ENCODE measurements around the gene ZDHHC22. TPM values are rescaled to one million over a fixed set of nuclear protein-coding genes. Genes with fewer than 3 reads are reported as not detected.
A peak's percentile ranks its signal among the peaks of the same experiment; 100 is the strongest.

The ZDHHC22 gene
- total RNA-seq, 2 experiments from 2014 or later = not detected

DNA sequence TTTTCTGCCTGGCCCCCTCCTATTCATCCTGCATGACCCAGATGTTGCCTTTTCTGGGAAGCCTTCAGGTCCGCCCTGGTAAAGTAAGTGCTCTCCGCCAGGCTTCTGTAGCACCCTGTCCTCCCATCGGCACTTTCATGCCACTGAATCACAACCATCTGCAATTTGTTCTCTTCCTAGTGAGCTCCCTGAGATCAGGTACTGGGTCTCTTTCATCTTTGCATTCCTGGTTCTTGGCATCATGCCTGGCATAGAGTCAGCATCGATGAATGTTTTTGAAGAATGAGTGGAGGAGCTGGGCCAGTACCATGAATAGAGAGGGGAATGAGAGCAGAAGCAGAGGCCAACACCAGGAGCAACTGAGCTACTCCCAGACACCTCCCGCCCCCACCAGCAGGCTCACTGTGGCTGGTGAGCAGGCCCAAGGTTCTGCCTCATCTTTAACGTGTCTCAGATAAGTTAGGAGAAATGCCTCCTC lies 13.1 kb downstream of the ZDHHC22 start:
- no peak for TF ChIP-seq CTCF (IDR thresholded peaks at IDR 0.05)
- intact Hi-C loops (cut with DNase I, micrococcal nuclease) = loop anchor here in 1 of 2 experiments (5.0 kb wide), 1 partner anchor 36 kb away; no protein-coding TSS in a partner anchor
- no peaks in the 10 kb centered on the region for H3K36me3 ChIP-seq (ENCODE audit: insufficient read depth, low read length)
- no peak for DNase-seq
- H3K27ac Mint-ChIP-seq = no peak overlapping the region
- peaks cover 26 to 36% of the 10 kb centered on the region in 2 experiments for H3K27me3 ChIP-seq (ENCODE audit: control insufficient read depth in 1 of 2, insufficient read depth in 2 of 2, low read length in 2 of 2)
- no peak overlapping the region for H3K4me3 ChIP-seq (ENCODE audit: low read length)
- H3K27ac ChIP-seq (ENCODE audit: low read depth in 1 of 2, low read length in 2 of 2) = no peak overlapping the region
- H3K4me1 ChIP-seq (ENCODE audit: insufficient read depth, low read length) = peaks cover 24% of the 10 kb centered on the region
- no peak for ATAC-seq (ENCODE audit: poor library complexity)
- peaks cover 22% of the 10 kb centered on the region for H3K4me1 Mint-ChIP-seq (ENCODE audit: low read depth)
- peaks cover 73% of the 10 kb centered on the region for H3K27me3 Mint-ChIP-seq
- POLR2A ChIA-PET = no interaction called here
- no peaks in the 10 kb centered on the region for H3K36me3 Mint-ChIP-seq (ENCODE audit: low read depth)
- H3K9me3 Mint-ChIP-seq = no peaks in the 10 kb centered on the region
- H3K4me3 Mint-ChIP-seq = no peak overlapping the region
- peaks cover 0 to 14% of the 10 kb centered on the region in 2 experiments for H3K9me3 ChIP-seq (ENCODE audit: control insufficient read depth in 1 of 2, insufficient read depth in 1 of 2, low read length in 2 of 2)
- CTCF ChIA-PET = no interaction called here

DNA sequence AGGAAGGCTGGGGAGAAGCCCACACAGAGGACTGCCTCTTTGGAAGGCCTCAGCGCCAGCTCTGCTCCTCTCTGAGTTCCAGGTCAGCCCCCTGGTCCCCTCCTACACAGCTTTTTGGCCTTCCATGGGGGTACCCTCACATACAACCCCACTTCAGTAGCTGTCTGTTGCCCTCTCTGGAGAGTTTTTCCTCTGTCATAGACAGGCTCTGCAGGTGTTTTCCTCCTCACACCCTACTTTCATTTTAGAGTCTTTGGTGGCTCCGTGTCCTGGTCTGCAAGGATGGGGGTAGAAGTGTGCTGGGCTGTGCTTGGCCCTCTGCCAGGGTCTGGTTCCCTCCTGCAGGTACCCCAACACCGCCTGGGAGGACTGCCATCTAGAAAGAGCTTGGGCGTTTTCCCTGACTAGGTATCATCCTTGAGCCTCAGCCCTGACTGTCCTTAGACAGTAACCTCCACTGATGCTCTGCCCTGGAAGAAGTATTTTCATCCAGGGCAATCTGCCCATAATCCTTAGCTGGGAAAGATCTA lies 15.1 kb downstream of the ZDHHC22 start:
- intact Hi-C loops (cut with DNase I, micrococcal nuclease) = loop anchor here in 1 of 2 experiments (5.0 kb wide), 1 partner anchor 34 kb away; no protein-coding TSS in a partner anchor
- Mint-ChIP-seq H3K9me3 (no peaks in the 10 kb centered on the region), H3K4me3 (no peak overlapping the region), H3K27ac (no peak overlapping the region), H3K4me1 (ENCODE audit: low read depth) (peaks cover 41% of the 10 kb centered on the region), H3K27me3 (peaks cover 59% of the 10 kb centered on the region), H3K36me3 (ENCODE audit: low read depth) (no peaks in the 10 kb centered on the region)
- H3K4me1 ChIP-seq (ENCODE audit: insufficient read depth, low read length) = peaks cover 41% of the 10 kb centered on the region
- H3K27me3 ChIP-seq (ENCODE audit: control insufficient read depth in 1 of 2, insufficient read depth in 2 of 2, low read length in 2 of 2) = peaks cover 11 to 21% of the 10 kb centered on the region in 2 experiments
- CTCF ChIA-PET = interaction anchor here (0.6 kb wide), 1 partner anchor 493 kb away, joined by 4 read pairs; no protein-coding TSS in a partner anchor
- no peak overlapping the region for H3K27ac ChIP-seq (ENCODE audit: low read depth in 1 of 2, low read length in 2 of 2)
- DNase-seq = no peak
- H3K9me3 ChIP-seq (ENCODE audit: control insufficient read depth in 1 of 2, insufficient read depth in 1 of 2, low read length in 2 of 2) = peaks cover 0 to 6% of the 10 kb centered on the region in 2 experiments
- POLR2A ChIA-PET = interaction anchor here (0.9 kb wide), 2 partner anchors 28 to 30 kb away, joined by 3 read pairs; partner anchors contain the start of gene CIPC
- no peak for ATAC-seq (ENCODE audit: poor library complexity)
- H3K4me3 ChIP-seq (ENCODE audit: low read length) = no peak overlapping the region
- TF ChIP-seq CTCF (IDR thresholded peaks at IDR 0.05) = no peak
- no peaks in the 10 kb centered on the region for H3K36me3 ChIP-seq (ENCODE audit: insufficient read depth, low read length)

DNA sequence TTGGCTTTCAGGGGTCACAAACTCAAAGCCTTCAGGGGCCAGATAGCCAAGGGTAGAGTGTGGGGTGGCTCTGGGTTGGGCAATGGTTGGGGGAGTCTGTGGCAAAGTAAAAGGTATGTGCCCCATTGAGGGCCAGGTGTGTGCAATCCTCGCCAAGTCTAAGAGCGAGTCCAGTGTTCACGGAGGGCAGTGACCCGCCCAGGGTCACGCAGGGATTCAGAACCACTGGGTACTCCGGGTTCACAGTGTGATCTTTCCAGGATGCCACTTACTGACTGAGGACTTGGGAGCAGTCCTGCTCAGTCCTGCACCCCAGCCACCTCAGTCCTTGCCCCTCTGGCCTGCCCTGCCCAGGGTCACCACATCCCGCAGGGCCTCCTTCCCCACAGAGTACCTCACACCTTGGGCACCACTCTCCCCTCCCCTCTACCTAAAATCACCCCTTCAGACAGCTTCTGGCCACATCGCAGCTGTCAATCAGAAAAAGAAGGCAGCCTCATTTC lies 15.7 kb downstream of the ZDHHC22 start:
- Mint-ChIP-seq H3K4me3 (peak overlapping the region; percentile 66), H3K27me3 (peaks cover 55% of the 10 kb centered on the region), H3K36me3 (ENCODE audit: low read depth) (peaks cover under 1% of the 10 kb centered on the region), H3K9me3 (no peaks in the 10 kb centered on the region), H3K27ac (peak overlapping the region; percentile 36), H3K4me1 (ENCODE audit: low read depth) (peaks cover 48% of the 10 kb centered on the region)
- DNase-seq (no peak), ATAC-seq (ENCODE audit: poor library complexity) (no peak)
- Histone ChIP-seq H3K27me3 (ENCODE audit: control insufficient read depth in 1 of 2, insufficient read depth in 2 of 2, low read length in 2 of 2) (peaks cover 11 to 21% of the 10 kb centered on the region in 2 experiments), H3K36me3 (ENCODE audit: insufficient read depth, low read length) (no peaks in the 10 kb centered on the region), H3K9me3 (ENCODE audit: control insufficient read depth in 1 of 2, insufficient read depth in 1 of 2, low read length in 2 of 2) (peaks cover 0 to 6% of the 10 kb centered on the region in 2 experiments), H3K27ac (ENCODE audit: low read depth in 1 of 2, low read length in 2 of 2) (no peak overlapping the region), H3K4me1 (ENCODE audit: insufficient read depth, low read length) (peaks cover 47% of the 10 kb centered on the region), H3K4me3 (ENCODE audit: low read length) (no peak overlapping the region)
- no peak for TF ChIP-seq CTCF (IDR thresholded peaks at IDR 0.05)
- CTCF ChIA-PET = no interaction called here
- intact Hi-C loops (cut with DNase I, micrococcal nuclease) = loop anchor here in 1 of 2 experiments (1.0 to 5.0 kb wide), 2 partner anchors 18 to 34 kb away; no protein-coding TSS in a partner anchor
- POLR2A ChIA-PET = no interaction called here
